HepG2 (cell line): ENCODE results near the gene TRAK1. TPM values are rescaled to one million over a fixed set of nuclear protein-coding genes. Genes with fewer than 3 reads are reported as not detected.

Experiments used
- BRF2 ChIP-seq: sonication (generic); formaldehyde crosslinking; IDR thresholded peaks from 2 replicates; pipeline ENCODE4 v1.8.1; 2022; ENCODE audit warnings: mild to moderate bottlenecking, missing genetic modification reagents
- ESRRA ChIP-seq: sonication (generic); formaldehyde crosslinking; IDR thresholded peaks from 2 replicates; pipeline ENCODE4 v1.5.1; 2020; ENCODE audit warnings: mild to moderate bottlenecking, low read depth, missing genetic modification reagents
- FOXM1 ChIP-seq: sonication (generic); formaldehyde crosslinking; IDR thresholded peaks from 2 replicates; pipeline ENCODE4 v1.5.0; 2020; ENCODE audit warnings: missing genetic modification reagents
- GLMP ChIP-seq: sonication (generic); formaldehyde crosslinking; IDR thresholded peaks from 2 replicates; pipeline ENCODE4 v1.9.0; 2021; ENCODE audit warnings: missing genetic modification reagents, mild to moderate bottlenecking, borderline replicate concordance
- KLF16 ChIP-seq, 2 experiments: sonication (generic) in 1 of 2; formaldehyde crosslinking in 1 of 2; IDR thresholded peaks; 2 replicates each; pipeline versions ENCODE4 v1.6.1 to v1.8.0; 2016 to 2023; ENCODE audit warnings: missing genetic modification reagents in 2 of 2, missing compliant biosample characterization in 1 of 2
- LRRFIP1 ChIP-seq: sonication (generic); formaldehyde crosslinking; conservative IDR thresholded peaks from 2 replicates; pipeline ENCODE4 v1.4.0; 2020; ENCODE audit warnings: missing genetic modification reagents
- NFRKB ChIP-seq: fragments of 450-650 bp; IDR thresholded peaks from 2 replicates; pipeline ENCODE4 v1.6.1; 2017
- SMAD3 ChIP-seq: sonication (generic); formaldehyde crosslinking; IDR thresholded peaks from 2 replicates; pipeline ENCODE4 v1.4.0; 2020; ENCODE audit warnings: missing genetic modification reagents
- SOX5 ChIP-seq: IDR thresholded peaks from 2 replicates; pipeline ENCODE4 v1.6.1; 2016; ENCODE audit warnings: borderline replicate concordance
- SOX6 ChIP-seq, 2 experiments: fragments of 450-650 bp in 1 of 2; sonication (generic) in 1 of 2; formaldehyde crosslinking in 1 of 2; IDR thresholded peaks; 2 replicates each; pipeline versions ENCODE4 v1.4.0 to v1.6.1; 2017 to 2020; ENCODE audit warnings: antibody characterized with exemption in 1 of 2, mild to moderate bottlenecking in 1 of 2, missing genetic modification reagents in 1 of 2
- ZFP36L1 ChIP-seq: sonication (generic); formaldehyde crosslinking; IDR thresholded peaks from 2 replicates; pipeline ENCODE4 v1.8.0; 2022; ENCODE audit warnings: mild to moderate bottlenecking, missing genetic modification reagents, moderate library complexity
- ZFP90 ChIP-seq: sonication (generic); formaldehyde crosslinking; IDR thresholded peaks from 2 replicates; pipeline ENCODE4 v1.8.0; 2022; ENCODE audit warnings: missing genetic modification reagents, mild to moderate bottlenecking, inconsistent platforms, borderline replicate concordance
- ZNF263 ChIP-seq: sonication (generic); formaldehyde crosslinking; IDR thresholded peaks from 2 replicates; pipeline ENCODE4 v1.4.0; 2020; ENCODE audit warnings: missing genetic modification reagents
- ZNF333 ChIP-seq: sonication (generic); formaldehyde crosslinking; IDR thresholded peaks from 2 replicates; pipeline ENCODE4 v1.4.0; 2020; ENCODE audit warnings: mild to moderate bottlenecking, missing genetic modification reagents, borderline replicate concordance
- ZNF546 ChIP-seq: sonication (generic); formaldehyde crosslinking; conservative IDR thresholded peaks from 2 replicates; pipeline ENCODE4 v1.8.1; 2023; ENCODE audit warnings: mild to moderate bottlenecking, missing genetic modification reagents
- ZNF567 ChIP-seq: sonication (generic); formaldehyde crosslinking; IDR thresholded peaks from 2 replicates; pipeline ENCODE4 v1.8.1; 2023; ENCODE audit warnings: mild to moderate bottlenecking, missing genetic modification reagents, borderline replicate concordance
- ZNF644 ChIP-seq: IDR thresholded peaks from 2 replicates; pipeline ENCODE4 v1.6.1; 2016; ENCODE audit warnings: low read depth
- polyA plus RNA-seq, 8 experiments: library from polyadenylated mRNA; depleted of rRNA in 3 of 8; stranded (reverse) in 7 of 8; unstranded in 1 of 8; fragments of >200 nt; fragmentation: Illumina TruSeq in 4 of 8; extraction: Trizol in 4 of 8; gene quantifications; 2 replicates each; pipeline versions ENCODE4 v1.2.1 to v1.2.3, GENCODE V29; 2011 to 2016; ENCODE audit warnings: low read depth in 4 of 8, missing spikeins in 1 of 8, mixed read lengths in 1 of 8; ENCODE audit not compliant: insufficient read depth in 1 of 8
- total RNA-seq, 5 experiments: library from RNA; depleted of rRNA; stranded (reverse); fragments of >200 nt; fragmentation: Illumina TruSeq; extraction: Trizol; gene quantifications; 2 replicates each; pipeline ENCODE4 v1.2.3, GENCODE V29; 2016; ENCODE audit warnings: low read depth in 1 of 5
- TF ChIP-seq, protein P1 (sequence below): sonication (generic); formaldehyde crosslinking; IDR thresholded peaks from 2 replicates; pipeline ENCODE4 v1.4.0; 2020; ENCODE audit warnings: mild to moderate bottlenecking, missing genetic modification reagents, borderline replicate concordance
- TF ChIP-seq, protein P2 (sequence below): sonication (generic); IDR thresholded peaks from 2 replicates; pipeline ENCODE4 v1.6.1; 2016; ENCODE audit warnings: low read depth, borderline replicate concordance

Gene TRAK1
- total and polyA plus RNA-seq, 2 of the 13 experiments (the other 11 are each of a cell fraction or from before 2014, with no cell fraction given), result 20.5 to 46.6 TPM

- TF ChIP-seq LRRFIP1 (CRISPR knock-in tag), result no peak
- TF ChIP-seq SOX6 (IDR thresholded peaks at IDR 0.05), result no peak
- TF ChIP-seq SOX6 (CRISPR knock-in tag; IDR thresholded peaks at IDR 0.05), result peak; percentile 51
- TF ChIP-seq ZFP36L1, result no peak
- TF ChIP-seq GLMP, result no peak
- TF ChIP-seq FOXM1, result no peak
- peak; percentile 75; the same call in 1 of the 2 replicates for TF ChIP-seq SOX5 (CRISPR knock-in tag)
- no peak for TF ChIP-seq NFRKB
- no peak for TF ChIP-seq ZNF333
- TF ChIP-seq, protein P1, sequence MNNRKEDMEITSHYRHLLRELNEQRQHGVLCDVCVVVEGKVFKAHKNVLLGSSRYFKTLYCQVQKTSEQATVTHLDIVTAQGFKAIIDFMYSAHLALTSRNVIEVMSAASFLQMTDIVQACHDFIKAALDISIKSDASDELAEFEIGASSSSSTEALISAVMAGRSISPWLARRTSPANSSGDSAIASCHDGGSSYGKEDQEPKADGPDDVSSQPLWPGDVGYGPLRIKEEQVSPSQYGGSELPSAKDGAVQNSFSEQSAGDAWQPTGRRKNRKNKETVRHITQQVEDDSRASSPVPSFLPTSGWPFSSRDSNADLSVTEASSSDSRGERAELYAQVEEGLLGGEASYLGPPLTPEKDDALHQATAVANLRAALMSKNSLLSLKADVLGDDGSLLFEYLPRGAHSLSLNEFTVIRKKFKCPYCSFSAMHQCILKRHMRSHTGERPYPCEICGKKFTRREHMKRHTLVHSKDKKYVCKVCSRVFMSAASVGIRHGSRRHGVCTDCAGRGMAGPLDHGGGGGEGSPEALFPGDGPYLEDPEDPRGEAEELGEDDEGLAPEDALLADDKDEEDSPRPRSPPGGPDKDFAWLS (CRISPR knock-in tag), result no peak
- TF ChIP-seq KLF16 (CRISPR knock-in tag; IDR thresholded peaks at IDR 0.05), result no peak
- no peak for TF ChIP-seq ZNF644 (CRISPR knock-in tag)
- TF ChIP-seq ZNF263 (CRISPR knock-in tag), result no peak
- TF ChIP-seq ZNF567, result no peak
- no peak for TF ChIP-seq ESRRA (CRISPR knock-in tag)
- TF ChIP-seq, protein P2, sequence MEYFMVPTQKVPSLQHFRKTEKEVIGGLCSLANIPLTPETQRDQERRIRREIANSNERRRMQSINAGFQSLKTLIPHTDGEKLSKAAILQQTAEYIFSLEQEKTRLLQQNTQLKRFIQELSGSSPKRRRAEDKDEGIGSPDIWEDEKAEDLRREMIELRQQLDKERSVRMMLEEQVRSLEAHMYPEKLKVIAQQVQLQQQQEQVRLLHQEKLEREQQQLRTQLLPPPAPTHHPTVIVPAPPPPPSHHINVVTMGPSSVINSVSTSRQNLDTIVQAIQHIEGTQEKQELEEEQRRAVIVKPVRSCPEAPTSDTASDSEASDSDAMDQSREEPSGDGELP, result no peak
- no peak for TF ChIP-seq ZNF546
- TF ChIP-seq ZFP90, result no peak
- no peak for TF ChIP-seq BRF2
- no peak for TF ChIP-seq SMAD3 (CRISPR knock-in tag)
Observed at GRCh38 chr3:42162462-42162861, 71.3 kb downstream of the TRAK1 start (continued).
